ENCODE results near the gene RAD23A. TPM values are rescaled to one million over a fixed set of nuclear protein-coding genes. Genes with fewer than 3 reads are reported as not detected.

The RAD23A gene
- total and polyA plus RNA-seq, 10 of the 15 experiments (the other 5 are each of a cell fraction or from before 2014, with no cell fraction given), result 8.8 to 198 (median 119) TPM

DNA sequence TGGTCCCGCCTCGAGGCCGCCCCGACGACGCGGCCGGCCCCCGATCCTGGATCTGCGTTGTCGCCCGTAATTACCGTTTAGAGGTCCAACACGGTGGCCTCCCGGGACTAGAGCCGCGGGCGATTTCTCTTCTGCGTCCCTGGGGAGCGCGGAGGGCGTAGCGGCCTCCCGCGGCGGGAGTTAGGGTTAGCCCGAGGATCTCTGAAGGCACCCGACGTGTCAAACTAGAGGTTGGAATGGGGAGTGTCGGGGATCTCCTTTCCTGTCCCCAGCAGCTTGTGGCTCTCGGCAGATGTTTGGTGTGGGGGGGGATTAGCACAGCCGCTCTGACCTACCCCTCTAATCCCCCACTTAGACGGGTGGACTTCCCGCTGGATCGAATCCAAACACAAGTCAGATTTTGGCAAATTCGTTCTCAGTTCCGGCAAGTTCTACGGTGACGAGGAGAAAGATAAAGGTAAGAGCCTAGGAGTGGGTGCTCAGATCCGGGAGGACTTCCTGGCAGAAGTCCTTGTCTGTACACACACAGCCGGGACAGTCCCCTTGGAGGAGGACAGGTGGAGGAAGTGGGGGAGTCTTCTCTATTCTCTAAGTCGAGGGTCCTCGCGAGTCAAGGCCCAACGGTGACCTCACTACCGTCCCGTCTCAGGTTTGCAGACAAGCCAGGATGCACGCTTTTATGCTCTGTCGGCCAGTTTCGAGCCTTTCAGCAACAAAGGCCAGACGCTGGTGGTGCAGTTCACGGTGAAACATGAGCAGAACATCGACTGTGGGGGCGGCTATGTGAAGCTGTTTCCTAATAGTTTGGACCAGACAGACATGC, 6.7 kb upstream of the RAD23A start (continued):
- TF ChIP-seq, protein P1, sequence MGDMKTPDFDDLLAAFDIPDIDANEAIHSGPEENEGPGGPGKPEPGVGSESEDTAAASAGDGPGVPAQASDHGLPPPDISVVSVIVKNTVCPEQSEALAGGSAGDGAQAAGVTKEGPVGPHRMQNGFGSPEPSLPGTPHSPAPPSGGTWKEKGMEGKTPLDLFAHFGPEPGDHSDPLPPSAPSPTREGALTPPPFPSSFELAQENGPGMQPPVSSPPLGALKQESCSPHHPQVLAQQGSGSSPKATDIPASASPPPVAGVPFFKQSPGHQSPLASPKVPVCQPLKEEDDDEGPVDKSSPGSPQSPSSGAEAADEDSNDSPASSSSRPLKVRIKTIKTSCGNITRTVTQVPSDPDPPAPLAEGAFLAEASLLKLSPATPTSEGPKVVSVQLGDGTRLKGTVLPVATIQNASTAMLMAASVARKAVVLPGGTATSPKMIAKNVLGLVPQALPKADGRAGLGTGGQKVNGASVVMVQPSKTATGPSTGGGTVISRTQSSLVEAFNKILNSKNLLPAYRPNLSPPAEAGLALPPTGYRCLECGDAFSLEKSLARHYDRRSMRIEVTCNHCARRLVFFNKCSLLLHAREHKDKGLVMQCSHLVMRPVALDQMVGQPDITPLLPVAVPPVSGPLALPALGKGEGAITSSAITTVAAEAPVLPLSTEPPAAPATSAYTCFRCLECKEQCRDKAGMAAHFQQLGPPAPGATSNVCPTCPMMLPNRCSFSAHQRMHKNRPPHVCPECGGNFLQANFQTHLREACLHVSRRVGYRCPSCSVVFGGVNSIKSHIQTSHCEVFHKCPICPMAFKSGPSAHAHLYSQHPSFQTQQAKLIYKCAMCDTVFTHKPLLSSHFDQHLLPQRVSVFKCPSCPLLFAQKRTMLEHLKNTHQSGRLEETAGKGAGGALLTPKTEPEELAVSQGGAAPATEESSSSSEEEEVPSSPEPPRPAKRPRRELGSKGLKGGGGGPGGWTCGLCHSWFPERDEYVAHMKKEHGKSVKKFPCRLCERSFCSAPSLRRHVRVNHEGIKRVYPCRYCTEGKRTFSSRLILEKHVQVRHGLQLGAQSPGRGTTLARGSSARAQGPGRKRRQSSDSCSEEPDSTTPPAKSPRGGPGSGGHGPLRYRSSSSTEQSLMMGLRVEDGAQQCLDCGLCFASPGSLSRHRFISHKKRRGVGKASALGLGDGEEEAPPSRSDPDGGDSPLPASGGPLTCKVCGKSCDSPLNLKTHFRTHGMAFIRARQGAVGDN (IDR thresholded peaks at IDR 0.05), result 0 out of 2 replicates have a peak, but pooled peaks have one; percentile 25
- TF ChIP-seq CBX3 (IDR thresholded peaks at IDR 0.05; ENCODE audit: borderline replicate concordance, low read depth), result no peak
- TF ChIP-seq HDAC6 (IDR thresholded peaks at IDR 0.05; ENCODE audit: unreplicated experiment), result peak; percentile 14
- 0 out of 4 replicates have a peak, but pooled peaks of 1 of the 2 experiments have one; percentile 19 for TF ChIP-seq IKZF2 (IDR thresholded peaks at IDR 0.05)
- TF ChIP-seq, protein P2, sequence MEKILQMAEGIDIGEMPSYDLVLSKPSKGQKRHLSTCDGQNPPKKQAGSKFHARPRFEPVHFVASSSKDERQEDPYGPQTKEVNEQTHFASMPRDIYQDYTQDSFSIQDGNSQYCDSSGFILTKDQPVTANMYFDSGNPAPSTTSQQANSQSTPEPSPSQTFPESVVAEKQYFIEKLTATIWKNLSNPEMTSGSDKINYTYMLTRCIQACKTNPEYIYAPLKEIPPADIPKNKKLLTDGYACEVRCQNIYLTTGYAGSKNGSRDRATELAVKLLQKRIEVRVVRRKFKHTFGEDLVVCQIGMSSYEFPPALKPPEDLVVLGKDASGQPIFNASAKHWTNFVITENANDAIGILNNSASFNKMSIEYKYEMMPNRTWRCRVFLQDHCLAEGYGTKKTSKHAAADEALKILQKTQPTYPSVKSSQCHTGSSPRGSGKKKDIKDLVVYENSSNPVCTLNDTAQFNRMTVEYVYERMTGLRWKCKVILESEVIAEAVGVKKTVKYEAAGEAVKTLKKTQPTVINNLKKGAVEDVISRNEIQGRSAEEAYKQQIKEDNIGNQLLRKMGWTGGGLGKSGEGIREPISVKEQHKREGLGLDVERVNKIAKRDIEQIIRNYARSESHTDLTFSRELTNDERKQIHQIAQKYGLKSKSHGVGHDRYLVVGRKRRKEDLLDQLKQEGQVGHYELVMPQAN (conservative IDR thresholded peaks at IDR 0.05), result 0 out of 2 replicates have a peak, but pooled peaks have one; percentile 6
- TF ChIP-seq, protein P3, sequence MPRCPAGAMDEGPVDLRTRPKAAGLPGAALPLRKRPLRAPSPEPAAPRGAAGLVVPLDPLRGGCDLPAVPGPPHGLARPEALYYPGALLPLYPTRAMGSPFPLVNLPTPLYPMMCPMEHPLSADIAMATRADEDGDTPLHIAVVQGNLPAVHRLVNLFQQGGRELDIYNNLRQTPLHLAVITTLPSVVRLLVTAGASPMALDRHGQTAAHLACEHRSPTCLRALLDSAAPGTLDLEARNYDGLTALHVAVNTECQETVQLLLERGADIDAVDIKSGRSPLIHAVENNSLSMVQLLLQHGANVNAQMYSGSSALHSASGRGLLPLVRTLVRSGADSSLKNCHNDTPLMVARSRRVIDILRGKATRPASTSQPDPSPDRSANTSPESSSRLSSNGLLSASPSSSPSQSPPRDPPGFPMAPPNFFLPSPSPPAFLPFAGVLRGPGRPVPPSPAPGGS (IDR thresholded peaks at IDR 0.05; ENCODE audit: borderline replicate concordance, insufficient read depth, low read depth, low read length, poor library complexity, severe bottlenecking), result no peak
- peak; percentile 75 for TF ChIP-seq POLR2A (IDR thresholded peaks at IDR 0.05; ENCODE audit: low read depth, low read length)
- no peak for TF ChIP-seq BACH1 (IDR thresholded peaks at IDR 0.05; ENCODE audit: borderline replicate concordance)
- TF ChIP-seq, protein P4, sequence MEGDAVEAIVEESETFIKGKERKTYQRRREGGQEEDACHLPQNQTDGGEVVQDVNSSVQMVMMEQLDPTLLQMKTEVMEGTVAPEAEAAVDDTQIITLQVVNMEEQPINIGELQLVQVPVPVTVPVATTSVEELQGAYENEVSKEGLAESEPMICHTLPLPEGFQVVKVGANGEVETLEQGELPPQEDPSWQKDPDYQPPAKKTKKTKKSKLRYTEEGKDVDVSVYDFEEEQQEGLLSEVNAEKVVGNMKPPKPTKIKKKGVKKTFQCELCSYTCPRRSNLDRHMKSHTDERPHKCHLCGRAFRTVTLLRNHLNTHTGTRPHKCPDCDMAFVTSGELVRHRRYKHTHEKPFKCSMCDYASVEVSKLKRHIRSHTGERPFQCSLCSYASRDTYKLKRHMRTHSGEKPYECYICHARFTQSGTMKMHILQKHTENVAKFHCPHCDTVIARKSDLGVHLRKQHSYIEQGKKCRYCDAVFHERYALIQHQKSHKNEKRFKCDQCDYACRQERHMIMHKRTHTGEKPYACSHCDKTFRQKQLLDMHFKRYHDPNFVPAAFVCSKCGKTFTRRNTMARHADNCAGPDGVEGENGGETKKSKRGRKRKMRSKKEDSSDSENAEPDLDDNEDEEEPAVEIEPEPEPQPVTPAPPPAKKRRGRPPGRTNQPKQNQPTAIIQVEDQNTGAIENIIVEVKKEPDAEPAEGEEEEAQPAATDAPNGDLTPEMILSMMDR (IDR thresholded peaks at IDR 0.05 in 2 of 3, conservative IDR thresholded peaks at IDR 0.05 in 1 of 3; ENCODE audit: control insufficient read depth in 2 of 3, extremely low read depth in 1 of 3, insufficient read depth in 1 of 3, low read depth in 3 of 3, low read length in 3 of 3), result peak in 1 of 3 experiments; percentile 10; a peak in 1 of 6 replicates

Measured in GM12878 (cell line).